GM23248 (cell line): ENCODE results near the gene CCDC107. TPM values are rescaled to one million over a fixed set of nuclear protein-coding genes. Genes with fewer than 3 reads are reported as not detected.
A peak's percentile ranks its signal among the peaks of the same experiment; 100 is the strongest.

ENCODE experiments used
- DNase-seq: peaks from one replicate; pipeline ENCODE4 v3.0.0-alpha.2; 2015
- H2AFZ ChIP-seq: fragments of 200-600 bp; sonication (generic); 2 replicates; pipeline ENCODE4 v1.6.1; 2016; ENCODE audit warnings: antibody characterized with exemption
- H3F3A ChIP-seq: fragments of 200-600 bp; sonication (generic); 2 replicates; pipeline ENCODE4 v1.6.1; 2016; ENCODE audit warnings: mild to moderate bottlenecking, antibody characterized with exemption, mixed run types; ENCODE audit not compliant: insufficient read depth
- H3K27ac ChIP-seq: fragments of 200-600 bp; sonication (generic); 2 replicates; pipeline ENCODE4 v1.5.1; 2016; ENCODE audit warnings: mild to moderate bottlenecking
- H3K27me3 ChIP-seq: fragments of 200-600 bp; sonication (generic); replicated peaks from 2 replicates; pipeline ENCODE4 v1.6.1; 2016; ENCODE audit warnings: mild to moderate bottlenecking; ENCODE audit not compliant: insufficient read depth
- H3K36me3 ChIP-seq: fragments of 200-600 bp; sonication (generic); 2 replicates; pipeline ENCODE4 v1.6.1; 2016; ENCODE audit warnings: low read depth, mild to moderate bottlenecking
- H3K4me1 ChIP-seq: fragments of 200-600 bp; sonication (generic); 2 replicates; pipeline ENCODE4 v1.6.1; 2016; ENCODE audit warnings: mild to moderate bottlenecking; ENCODE audit not compliant: insufficient read depth
- H3K4me2 ChIP-seq: fragments of 200-600 bp; sonication (generic); one replicate; pipeline ENCODE4 v1.6.1; 2016; ENCODE audit warnings: mild to moderate bottlenecking; ENCODE audit not compliant: unreplicated experiment
- H3K4me3 ChIP-seq: fragments of 200-600 bp; sonication (generic); 2 replicates; pipeline ENCODE4 v1.5.1; 2016; ENCODE audit warnings: mild to moderate bottlenecking
- H3K79me2 ChIP-seq: fragments of 200-600 bp; sonication (generic); 2 replicates; pipeline ENCODE4 v1.6.1; 2016; ENCODE audit warnings: mild to moderate bottlenecking; ENCODE audit not compliant: insufficient read depth
- H3K9ac ChIP-seq: fragments of 200-600 bp; sonication (generic); 2 replicates; pipeline ENCODE4 v1.6.1; 2016; ENCODE audit warnings: mild to moderate bottlenecking
- H3K9me2 ChIP-seq: fragments of 200-600 bp; sonication (generic); 2 replicates; pipeline ENCODE4 v1.6.1; 2016; ENCODE audit warnings: mixed run types, mild to moderate bottlenecking, moderate library complexity; ENCODE audit not compliant: insufficient read depth
- H3K9me3 ChIP-seq: fragments of 200-600 bp; sonication (generic); one replicate; pipeline ENCODE4 v1.6.1; 2017; ENCODE audit warnings: low read depth
- H4K20me1 ChIP-seq: fragments of 200-600 bp; sonication (generic); 2 replicates; pipeline ENCODE4 v1.6.0; 2016; ENCODE audit not compliant: insufficient read depth
- EZH2 ChIP-seq: fragments of 200-600 bp; sonication (generic); IDR thresholded peaks from 2 replicates; pipeline ENCODE4 v1.6.1; 2018; ENCODE audit warnings: antibody characterized with exemption, mild to moderate bottlenecking; ENCODE audit not compliant: insufficient read depth, poor library complexity, severe bottlenecking
- EZH2phosphoT487 ChIP-seq: fragments of 200-600 bp; sonication (generic); IDR thresholded peaks from 2 replicates; pipeline ENCODE4 v1.6.1; 2018; ENCODE audit warnings: antibody characterized with exemption, moderate library complexity, mild to moderate bottlenecking, low read depth; ENCODE audit not compliant: insufficient read depth
- WGBS, 2 experiments: methylation state at CpG; one replicate each; pipeline ENCODE4 v1.1.6; 2015 to 2017; ENCODE audit warnings: low lambda C conversion rate in 2 of 2, low coverage in 1 of 2; ENCODE audit errors: missing lambda C conversion rate in 2 of 2; 5-methylcytosine and 5-hydroxymethylcytosine counted together
- in situ Hi-C: fragments of 300-500 bp; cut with MboI; formaldehyde crosslinking; loops from 2 replicates; pipeline ENCODE4 v1.15.0; 2020
- polyA plus RNA-seq: library from polyadenylated mRNA; unstranded; fragments of >200 nt; fragmentation: Nextera tagmentation; extraction: Ambion mirVana; gene quantifications from 2 replicates; pipeline ENCODE4 v1.2.1, GENCODE V29; 2016
- total RNA-seq: library from RNA; depleted of rRNA; stranded (reverse); fragments of >200 nt; shearing (Covaris generic); gene quantifications from 2 replicates; pipeline ENCODE4 v1.2.3, GENCODE V29; 2014

CCDC107 gene
- total and polyA plus RNA-seq, 2 experiments from 2014 or later: 28.6 to 52.8 TPM

DNA sequence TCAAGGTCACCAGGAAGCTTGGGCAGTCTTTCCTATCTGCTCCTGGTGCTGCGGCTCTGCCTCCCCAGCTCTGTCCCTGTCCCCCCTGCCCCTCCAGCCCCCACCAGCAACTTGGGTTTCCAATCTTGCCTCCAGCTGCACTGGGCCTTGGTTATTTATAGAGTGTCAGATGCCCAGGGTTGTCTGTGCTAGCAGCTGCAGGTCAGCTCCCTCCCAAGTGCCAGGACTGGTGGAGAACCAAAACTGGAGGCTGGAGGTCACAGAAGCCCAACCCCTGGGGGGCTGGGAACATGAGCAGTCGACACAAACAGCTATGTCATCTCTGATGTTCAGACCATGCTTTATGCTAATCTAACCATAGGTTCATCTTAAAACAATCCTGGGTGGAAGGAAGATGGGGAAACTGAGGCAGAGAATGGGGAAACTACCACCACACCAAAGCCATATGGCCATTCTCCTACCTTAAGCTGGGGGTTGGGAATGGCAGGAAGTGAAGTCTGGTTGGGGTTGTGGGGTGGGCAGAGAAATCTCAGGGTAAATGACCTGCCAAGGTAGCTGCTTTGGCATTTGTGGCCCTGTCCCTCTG, 30.0 kb downstream of the CCDC107 start:
- H2AFZ ChIP-seq: no peak overlapping the region
- no peak for DNase-seq
- H3F3A ChIP-seq: peaks cover 75% of the 10 kb centered on the region
- H3K27me3 ChIP-seq: no peaks in the 10 kb centered on the region
- TF ChIP-seq EZH2: no peak
- no peak for TF ChIP-seq EZH2phosphoT487
- peaks cover 37% of the 10 kb centered on the region for H3K36me3 ChIP-seq
- H3K9ac ChIP-seq: peak overlapping the region; percentile 94
- 74 to 81% methylated on average over 2 of the region's 2 CpGs for WGBS, 2 experiments
- H3K27ac ChIP-seq: peak overlapping the region; percentile 89
- peak overlapping the region; percentile 98 for H3K4me3 ChIP-seq
- H3K79me2 ChIP-seq: peaks cover 68% of the 10 kb centered on the region
- H3K4me1 ChIP-seq: peaks cover 43% of the 10 kb centered on the region
- H3K4me2 ChIP-seq: peak overlapping the region; percentile 89
- no peaks in the 10 kb centered on the region for H3K9me3 ChIP-seq
- H3K9me2 ChIP-seq: no peaks in the 10 kb centered on the region
- peaks cover 49% of the 10 kb centered on the region for H4K20me1 ChIP-seq
- in situ Hi-C loops: no loop called here

GRCh38 chr9:35688558-35689541, 30.8 kb downstream of the CCDC107 start:
- Histone ChIP-seq H3K4me2 (peak overlapping the region; percentile 89), H4K20me1 (peaks cover 43% of the 10 kb centered on the region), H3K27ac (peak overlapping the region; percentile 89), H3K9ac (peak overlapping the region; percentile 94), H3K4me1 (peaks cover 37% of the 10 kb centered on the region), H3K9me2 (no peaks in the 10 kb centered on the region), H3F3A (peaks cover 75% of the 10 kb centered on the region), H3K9me3 (no peaks in the 10 kb centered on the region), H3K79me2 (peaks cover 66% of the 10 kb centered on the region), H3K27me3 (no peaks in the 10 kb centered on the region), H3K4me3 (peak overlapping the region; percentile 98), H3K36me3 (peaks cover 29% of the 10 kb centered on the region), H2AFZ (no peak overlapping the region)
- DNase-seq: peak; percentile 91
- in situ Hi-C loops: no loop called here
- no peak for TF ChIP-seq EZH2
- no peak for TF ChIP-seq EZH2phosphoT487
- WGBS, 2 experiments: 25 to 26% methylated on average over 12 of the region's 12 CpGs

GRCh38 chr9:35689542-35690293, 31.6 kb downstream of the CCDC107 start, which contains the start of gene TPM2:
TSS of gene TPM2 (minus strand) at chr9:35689925. CDS start at chr9:35689817, 108 bp downstream.
- in situ Hi-C loops: no loop called here

GRCh38 chr9:35690294-35690613, 32.2 kb downstream of the CCDC107 start:
- peaks cover 73% of the 10 kb centered on the region for H3F3A ChIP-seq
- 0 to 1% methylated on average over 15 to 18 of the region's 21 CpGs for WGBS, 2 experiments
- H3K27ac ChIP-seq: peak overlapping the region; percentile 89
- H3K4me2 ChIP-seq: peak overlapping the region; percentile 89
- H3K36me3 ChIP-seq: peaks cover 22% of the 10 kb centered on the region
- peaks cover 46% of the 10 kb centered on the region for H3K4me1 ChIP-seq
- H3K9me2 ChIP-seq: no peaks in the 10 kb centered on the region
- peaks cover 53% of the 10 kb centered on the region for H3K79me2 ChIP-seq
- TF ChIP-seq EZH2phosphoT487: no peak
- TF ChIP-seq EZH2: no peak
- in situ Hi-C loops: no loop called here
- H3K9me3 ChIP-seq: no peaks in the 10 kb centered on the region
- peak; percentile 76 for DNase-seq
- peak overlapping the region; percentile 15; the same call in 1 of the 2 replicates for H2AFZ ChIP-seq
- peak overlapping the region; percentile 94 for H3K9ac ChIP-seq
- peaks cover 30% of the 10 kb centered on the region for H4K20me1 ChIP-seq
- no peaks in the 10 kb centered on the region for H3K27me3 ChIP-seq
- H3K4me3 ChIP-seq: peak overlapping the region; percentile 98

More at GRCh38 chr9:35689542-35690293, 31.6 kb downstream of the CCDC107 start, which contains the start of gene TPM2:
- peak within 1 kb of the TSS; percentile 89 for H3K27ac ChIP-seq
- H3K4me1 ChIP-seq: peaks cover 40% of the 10 kb centered on the region
- 1 to 2% methylated on average over 29 to 44 of the region's 61 CpGs for WGBS, 2 experiments
- H3K36me3 ChIP-seq: peaks cover 22% of the 10 kb centered on the region
- peak within 1 kb of the TSS; percentile 94 for H3K9ac ChIP-seq
- H3K4me3 ChIP-seq: peak within 1 kb of the TSS; percentile 98
- no peaks in the 10 kb centered on the region for H3K9me2 ChIP-seq
- TF ChIP-seq EZH2 (no peak), EZH2phosphoT487 (no peak)
- peaks cover 36% of the 10 kb centered on the region for H4K20me1 ChIP-seq
- H3F3A ChIP-seq: peaks cover 73% of the 10 kb centered on the region
- no peaks in the 10 kb centered on the region for H3K9me3 ChIP-seq
- H3K79me2 ChIP-seq: peaks cover 59% of the 10 kb centered on the region
- H3K27me3 ChIP-seq: no peaks in the 10 kb centered on the region
- peak; percentile 90 for DNase-seq
- peak within 1 kb of the TSS; percentile 89 for H3K4me2 ChIP-seq
- peak within 1 kb of the TSS; percentile 44 for H2AFZ ChIP-seq
